Measurements from ENCODE around the gene CREB3L2. TPM values are rescaled to one million over a fixed set of nuclear protein-coding genes. Genes with fewer than 3 reads are reported as not detected.

Gene CREB3L2
- total and polyA plus RNA-seq, 2 of the 4 experiments (the other 2 are of a cell fraction), result 42.3 to 57.9 TPM

GRCh38 chr7:137913985-137914384, 87.9 kb downstream of the CREB3L2 start:
- in situ Hi-C loops (cut with MboI; ENCODE audit: low sequenced_read_pairs) (no loop called here), dilution Hi-C loops (cut with HindIII; ENCODE audit: low sequenced_read_pairs, unreplicated experiment) (no loop called here), intact Hi-C loops (cut with micrococcal nuclease) (no loop called here)
- peaks cover 5% of the 10 kb centered on the region for H3K9me1 ChIP-seq (ENCODE audit: insufficient read depth, low read length)
- no TSS peak for BruUV-seq (replicated peaks)
- no peak overlapping the region for H2AFZ ChIP-seq (replicated peaks; ENCODE audit: low read length, poor library complexity)
- H3K14ac ChIP-seq (replicated peaks; ENCODE audit: low read depth, low read length), result no peak overlapping the region
- H3K79me1 ChIP-seq (ENCODE audit: low read depth in 1 of 2, low read length in 2 of 2), result peaks cover 55 to 84% of the 10 kb centered on the region in 2 experiments
- H3K18ac ChIP-seq (ENCODE audit: low read depth, low read length), result no peak overlapping the region
- no peak overlapping the region for H2AK9ac ChIP-seq (replicated peaks; ENCODE audit: low read depth, low read length, poor library complexity)
- no peak overlapping the region for H3K23ac ChIP-seq (ENCODE audit: low read depth, low read length)
- H4K8ac ChIP-seq (ENCODE audit: low read depth in 2 of 2, low read length in 2 of 2), result no peak overlapping the region
- no peaks in the 10 kb centered on the region for H3K9me3 ChIP-seq (ENCODE audit: control insufficient read depth, insufficient read depth, low read length)
- no peak overlapping the region for H3K4me2 ChIP-seq (ENCODE audit: low read depth, low read length)
- no peak for ATAC-seq (ENCODE audit: low read depth)
- WGBS, 2 experiments (ENCODE audit: extremely low coverage in 2 of 2, insufficient read length in 1 of 2), result no CpG with 5 or more reads among the region's 4 CpGs
- no peak overlapping the region for H4K5ac ChIP-seq (ENCODE audit: low read depth, low read length)
- ChIA-PET POLR2A (ENCODE audit: unreplicated experiment) (no interaction called here), CTCF (no interaction called here)
- H3K56ac ChIP-seq (ENCODE audit: extremely low read depth, insufficient read depth, low read length), result no peak overlapping the region
- H3K4me1 ChIP-seq (ENCODE audit: control insufficient read depth, insufficient read depth, low read length), result no peaks in the 10 kb centered on the region
- no peak overlapping the region for H3K4ac ChIP-seq (ENCODE audit: low read depth, low read length)
- no peak overlapping the region for H4K91ac ChIP-seq (ENCODE audit: insufficient read depth, low read depth, low read length)
- H2BK15ac ChIP-seq (ENCODE audit: low read depth, low read length), result no peak overlapping the region
- TF ChIP-seq FOS (IDR thresholded peaks at IDR 0.05; ENCODE audit: low read depth, low read length), result no peak
- no peak for TF ChIP-seq MXI1 (IDR thresholded peaks at IDR 0.05; ENCODE audit: borderline replicate concordance, low read depth, low read length)
- TF ChIP-seq MAFK (IDR thresholded peaks at IDR 0.05; ENCODE audit: low read depth, low read length), result no peak
- TF ChIP-seq NFE2L2 (IDR thresholded peaks at IDR 0.05; ENCODE audit: low read depth, low read length), result no peak
- TF ChIP-seq RFX5 (IDR thresholded peaks at IDR 0.05; ENCODE audit: low read depth, low read length), result no peak
- TF ChIP-seq SMC3 (IDR thresholded peaks at IDR 0.05; ENCODE audit: low read depth, low read length), result no peak
- no peak for TF ChIP-seq USF2 (IDR thresholded peaks at IDR 0.05; ENCODE audit: low read depth, low read length)
- TF ChIP-seq BHLHE40 (IDR thresholded peaks at IDR 0.05; ENCODE audit: low read depth, low read length), result no peak
- TF ChIP-seq RAD21 (IDR thresholded peaks at IDR 0.05; ENCODE audit: low read length), result no peak
- TF ChIP-seq MAZ (IDR thresholded peaks at IDR 0.05; ENCODE audit: borderline replicate concordance, low read depth, low read length), result no peak
- no peak for TF ChIP-seq RCOR1 (IDR thresholded peaks at IDR 0.05; ENCODE audit: insufficient replicate concordance, low read length)
- TF ChIP-seq CTCF (conservative IDR thresholded peaks at IDR 0.05; ENCODE audit: low read depth, low read length), result no peak
- TF ChIP-seq CHD1 (IDR thresholded peaks at IDR 0.05; ENCODE audit: low read depth, low read length), result no peak
- no peak for TF ChIP-seq CEBPB (IDR thresholded peaks at IDR 0.05; ENCODE audit: low read depth, low read length)
- no peak for TF ChIP-seq POLR2A (IDR thresholded peaks at IDR 0.05; ENCODE audit: low read depth, low read length)
- TF ChIP-seq, protein P1, sequence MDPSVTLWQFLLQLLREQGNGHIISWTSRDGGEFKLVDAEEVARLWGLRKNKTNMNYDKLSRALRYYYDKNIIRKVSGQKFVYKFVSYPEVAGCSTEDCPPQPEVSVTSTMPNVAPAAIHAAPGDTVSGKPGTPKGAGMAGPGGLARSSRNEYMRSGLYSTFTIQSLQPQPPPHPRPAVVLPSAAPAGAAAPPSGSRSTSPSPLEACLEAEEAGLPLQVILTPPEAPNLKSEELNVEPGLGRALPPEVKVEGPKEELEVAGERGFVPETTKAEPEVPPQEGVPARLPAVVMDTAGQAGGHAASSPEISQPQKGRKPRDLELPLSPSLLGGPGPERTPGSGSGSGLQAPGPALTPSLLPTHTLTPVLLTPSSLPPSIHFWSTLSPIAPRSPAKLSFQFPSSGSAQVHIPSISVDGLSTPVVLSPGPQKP (IDR thresholded peaks at IDR 0.05; ENCODE audit: borderline replicate concordance, low read depth, low read length), result no peak
- no peak overlapping the region for H2BK20ac ChIP-seq (ENCODE audit: low read depth, low read length)
- no peak overlapping the region for H2AK5ac ChIP-seq (ENCODE audit: low read depth, low read length)
- no peak overlapping the region for H2BK120ac ChIP-seq (ENCODE audit: low read depth, low read length)
- no peak overlapping the region for H3K27ac ChIP-seq (ENCODE audit: insufficient read depth, low read length)
- no peak overlapping the region for H2BK5ac ChIP-seq (ENCODE audit: low read depth, low read length, poor library complexity, severe bottlenecking)
- peaks cover 49% of the 10 kb centered on the region for H3K36me3 ChIP-seq (ENCODE audit: control insufficient read depth, insufficient read depth, low read length)
- no peaks in the 10 kb centered on the region for H3K27me3 ChIP-seq (ENCODE audit: control insufficient read depth, insufficient read depth, low read length)
- peaks cover 5% of the 10 kb centered on the region; the same call in 1 of the 2 replicates for H4K20me1 ChIP-seq (ENCODE audit: insufficient read depth, low read length)
- H3K9ac ChIP-seq (ENCODE audit: low read depth, low read length), result no peak overlapping the region
- H3K4me3 ChIP-seq (ENCODE audit: insufficient read depth, low read depth, low read length), result no peak overlapping the region
- DNase-seq, result no peak
